Stimulated activated CD8-positive, alpha-beta memory T cell treated with anti-CD3 and anti-CD28 coated beads, Interleukin-15, amount 100 ng/mL, for 1 hour (primary cell): ENCODE results near the gene FBLN2.

Experiments
- DNase-seq: peaks from one replicate; pipeline ENCODE4 v3.0.0-alpha.2; 2020; ENCODE audit warnings: low read depth

Gene FBLN2

DNA sequence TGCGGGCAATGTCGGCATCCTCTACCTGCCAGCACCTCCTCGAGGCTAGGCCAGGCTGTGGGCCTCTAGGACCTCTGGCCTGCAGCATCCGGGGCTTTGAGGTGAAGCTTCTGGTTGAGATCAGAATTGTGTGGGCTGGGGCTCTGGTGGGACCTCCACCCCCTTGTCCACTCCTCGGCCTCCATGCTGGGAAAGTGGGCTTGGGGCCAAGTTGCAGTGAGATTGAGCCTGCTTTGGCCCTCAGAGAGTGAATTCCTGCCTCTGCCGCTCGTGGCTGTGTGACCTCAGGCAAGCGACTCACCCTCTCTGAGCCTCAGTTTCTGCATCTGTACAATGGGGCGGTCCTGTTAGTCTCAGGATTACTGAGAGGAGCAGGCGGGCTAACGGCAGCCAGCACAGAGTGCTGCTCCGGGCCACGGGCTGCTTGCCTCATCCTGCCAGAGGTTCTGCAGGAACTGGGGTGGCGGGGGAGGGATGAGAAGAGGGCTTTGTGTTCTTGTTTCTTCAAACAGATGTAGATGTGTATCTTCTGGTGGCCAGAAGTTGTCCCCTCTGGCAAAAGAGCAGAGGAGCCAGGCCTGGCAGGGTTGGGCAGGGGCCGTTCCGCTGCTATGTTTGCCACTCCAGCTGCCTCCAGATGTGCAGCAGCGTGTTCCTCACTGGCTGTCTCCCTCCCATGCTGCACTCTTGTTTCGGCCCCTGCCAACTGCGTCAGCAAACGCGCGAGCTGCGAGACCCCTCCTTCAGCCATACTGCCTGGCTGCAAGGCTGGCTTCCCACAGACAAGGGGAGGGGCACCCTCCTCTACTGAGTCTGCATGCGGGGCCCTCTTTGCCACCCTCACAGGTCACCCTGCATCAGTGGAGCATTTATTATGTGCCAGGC is 33.7 kb downstream of the FBLN2 start:
- DNase-seq: no peak

DNA sequence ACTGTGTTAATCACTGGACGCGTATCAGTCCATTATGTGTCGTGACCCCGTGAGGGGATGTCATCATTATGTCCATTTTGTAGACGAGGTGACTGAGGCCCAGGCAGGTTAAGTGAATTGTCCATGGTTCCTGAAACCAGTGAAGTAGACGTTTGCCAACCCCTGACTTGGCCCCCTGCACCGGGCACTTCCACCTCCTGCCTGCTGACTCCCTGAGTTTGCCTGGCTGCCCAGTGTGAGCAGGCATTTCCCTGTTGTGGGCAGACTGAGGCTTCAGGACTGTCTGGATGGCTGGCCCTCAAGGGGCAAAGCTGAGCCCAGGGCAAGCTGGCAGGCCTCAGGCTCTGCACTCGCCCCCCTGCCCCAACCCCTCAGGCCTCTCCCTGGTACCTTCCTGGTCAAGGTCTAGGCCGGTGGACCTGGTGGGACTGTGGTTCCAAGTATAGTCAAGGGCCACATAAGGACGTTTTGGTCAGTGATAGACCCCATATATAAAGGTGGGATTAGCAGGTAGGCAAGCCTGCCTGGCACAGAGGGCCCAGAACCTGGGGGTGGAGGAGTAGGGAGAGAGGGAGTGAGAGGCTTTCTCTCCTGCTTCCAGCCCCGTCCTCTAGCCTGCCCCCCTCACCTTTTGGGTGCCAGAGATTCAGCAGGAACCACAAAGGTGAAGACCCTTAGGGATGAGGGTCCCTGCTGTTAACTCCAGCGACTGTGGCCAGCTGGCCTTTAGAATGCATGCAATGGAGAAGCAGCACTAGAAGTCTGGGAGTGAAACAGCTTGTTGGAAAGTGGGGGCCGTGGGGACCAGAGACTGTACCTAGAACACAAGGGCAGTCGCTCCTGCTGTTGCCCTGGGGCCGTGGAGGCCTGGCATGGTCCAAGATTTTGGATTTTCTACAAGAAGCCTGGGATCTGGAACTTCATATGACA is 34.6 kb downstream of the FBLN2 start:
- no peak for DNase-seq

DNA sequence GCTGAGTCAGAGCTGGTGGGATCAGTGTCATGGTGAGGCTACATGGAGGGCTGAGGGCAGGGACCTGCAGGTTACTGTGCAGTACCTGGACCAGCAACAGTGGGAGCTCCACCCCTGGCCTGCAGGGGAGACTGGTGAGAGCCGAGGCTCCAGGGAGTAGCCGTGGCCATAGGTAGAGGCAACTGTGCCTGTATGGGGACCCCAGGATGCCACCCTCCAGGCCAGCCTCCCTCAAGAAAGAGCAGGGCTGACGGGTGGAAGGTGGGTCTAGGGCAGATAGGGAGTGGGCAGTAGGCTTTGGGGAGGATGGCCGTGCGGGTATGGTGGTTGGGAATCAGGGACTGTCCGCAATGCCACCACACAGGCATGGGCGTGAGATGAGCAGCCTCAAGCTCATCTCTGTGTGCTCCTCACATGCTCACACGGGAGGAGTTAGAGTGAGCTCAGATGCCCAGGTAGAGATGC is 35.5 kb downstream of the FBLN2 start:
- no peak for DNase-seq

DNA sequence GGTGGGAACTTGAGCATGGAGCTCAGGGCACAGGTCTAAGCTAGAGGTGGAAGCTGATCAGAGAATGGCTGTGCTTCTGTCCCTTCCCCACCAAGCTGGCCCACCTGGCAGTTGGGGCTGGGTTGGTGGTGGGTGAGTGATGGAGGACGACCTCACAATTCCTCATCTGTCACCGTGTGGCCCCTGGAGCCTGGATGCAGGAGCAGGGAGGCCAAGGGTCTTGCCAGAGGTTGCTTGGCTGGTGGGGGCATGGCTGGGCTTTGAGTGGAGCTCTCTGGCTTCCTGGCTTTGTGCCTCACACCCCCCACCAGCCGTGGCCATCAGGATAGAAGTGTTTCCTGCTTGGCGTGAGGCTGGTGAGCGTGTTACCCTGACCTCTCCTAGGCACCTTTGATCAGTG is 36.0 kb downstream of the FBLN2 start:
- no peak for DNase-seq

DNA sequence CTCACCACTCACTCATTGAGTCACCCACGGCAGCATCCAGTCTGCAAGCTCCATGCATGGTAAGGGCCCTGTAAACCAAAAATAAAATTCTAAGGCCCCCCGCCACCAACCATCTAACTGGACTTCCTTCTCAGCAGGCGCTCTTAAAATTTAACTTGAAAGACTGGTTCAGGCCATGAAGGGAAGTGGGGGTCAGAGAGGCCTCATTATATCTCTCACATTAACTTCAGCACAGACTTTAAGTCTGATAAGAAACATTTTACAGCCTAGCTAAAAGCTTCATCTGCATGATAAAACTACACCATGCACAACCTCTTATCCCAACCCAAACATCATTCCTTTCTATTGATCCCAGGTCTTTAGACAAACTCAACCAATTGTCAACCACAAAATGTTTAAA is 38.5 kb downstream of the FBLN2 start:
- DNase-seq: no peak

DNA sequence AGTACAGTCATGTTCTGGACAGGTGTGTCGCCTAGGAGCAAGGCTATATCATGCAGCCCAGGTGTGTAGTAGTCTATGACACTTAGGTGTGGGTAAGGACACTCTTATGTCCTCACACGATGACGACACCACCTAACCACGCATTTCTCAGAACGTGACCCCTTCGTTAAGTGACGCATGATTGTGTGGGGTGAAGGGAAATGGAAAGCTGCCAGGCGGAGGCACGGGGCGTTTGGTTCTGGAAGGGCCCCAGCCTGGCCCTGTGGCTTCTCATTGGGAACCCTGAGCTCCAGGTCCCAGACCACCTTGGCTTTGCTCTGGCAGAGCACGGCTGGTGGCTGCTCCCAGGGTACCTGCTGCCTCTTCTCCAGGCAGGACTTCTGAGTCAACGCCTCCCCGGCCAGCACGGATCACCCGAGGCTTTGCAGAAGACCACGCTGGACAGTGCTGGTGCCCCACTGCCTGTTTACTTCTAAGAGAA is 39.3 kb downstream of the FBLN2 start:
- no peak for DNase-seq

DNA sequence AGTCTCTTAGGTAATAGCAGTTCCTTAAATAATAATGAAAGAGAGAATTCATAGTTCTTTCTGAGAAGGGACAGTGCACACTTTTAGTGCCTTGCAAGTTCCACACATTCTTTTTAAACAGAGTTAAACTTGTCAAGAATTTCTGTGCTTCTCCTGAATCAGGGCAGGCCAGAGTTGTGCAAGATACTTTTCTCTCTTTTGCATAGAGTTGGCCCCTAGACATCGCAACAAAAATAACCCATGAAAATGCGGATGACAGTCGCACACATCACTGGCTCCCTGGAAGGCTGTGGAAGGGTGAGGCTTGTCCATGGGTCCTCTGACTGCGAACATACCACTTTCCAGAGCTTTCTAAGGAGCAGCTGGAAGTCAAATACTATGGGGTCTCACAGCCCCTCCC is 40.1 kb downstream of the FBLN2 start:
- no peak for DNase-seq

DNA sequence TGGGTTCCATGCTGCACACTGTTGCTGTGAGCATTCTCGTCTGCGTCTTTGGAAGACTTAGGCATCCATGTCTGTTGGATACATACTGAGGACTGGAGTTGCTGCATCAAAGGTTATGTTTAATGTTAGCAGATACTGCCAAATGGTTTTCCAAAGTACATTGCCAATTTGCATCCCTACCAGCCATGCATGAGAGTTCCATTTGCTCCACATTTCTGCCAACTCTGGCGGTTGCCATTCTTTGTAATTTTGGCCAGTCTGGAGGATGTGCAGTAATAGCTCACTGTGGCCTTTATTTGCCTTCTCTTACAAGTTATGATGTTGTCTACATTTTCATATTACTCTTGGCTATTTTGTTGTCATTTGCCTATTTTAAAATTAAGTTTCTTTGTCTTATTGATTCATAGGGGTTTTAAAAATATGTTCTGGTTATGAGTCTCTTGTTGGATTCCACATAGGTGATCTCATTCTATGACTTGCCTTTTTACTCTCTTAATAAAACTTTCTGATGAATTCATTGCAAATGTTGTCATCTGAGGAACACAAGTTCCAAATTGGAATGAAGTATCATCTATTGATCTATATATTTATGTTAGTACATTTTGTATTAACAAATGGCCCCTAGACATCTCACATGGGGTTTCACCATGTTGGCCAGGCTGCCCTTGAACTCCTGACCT is 42.1 kb downstream of the FBLN2 start:
- no peak for DNase-seq

DNA sequence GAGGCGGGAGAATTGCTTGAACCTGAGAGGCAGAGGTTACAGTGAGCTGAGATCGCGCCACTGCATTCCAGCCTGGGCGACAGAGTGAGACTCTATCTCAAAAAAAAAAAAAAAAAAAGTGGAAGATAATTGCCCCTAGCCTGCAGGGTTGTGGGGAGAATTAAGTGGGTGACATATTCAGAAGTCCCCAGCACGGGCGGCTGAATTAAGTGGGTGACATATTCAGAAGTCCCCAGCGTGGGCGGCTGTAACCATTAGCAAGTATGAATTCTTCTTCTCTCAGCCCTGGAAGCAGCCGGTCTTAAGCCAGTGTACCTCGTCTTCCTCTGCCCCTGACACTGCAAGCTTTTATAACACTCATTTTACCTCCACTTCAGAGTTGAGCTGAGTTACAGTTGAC is 44.7 kb downstream of the FBLN2 start:
- DNase-seq: no peak

DNA sequence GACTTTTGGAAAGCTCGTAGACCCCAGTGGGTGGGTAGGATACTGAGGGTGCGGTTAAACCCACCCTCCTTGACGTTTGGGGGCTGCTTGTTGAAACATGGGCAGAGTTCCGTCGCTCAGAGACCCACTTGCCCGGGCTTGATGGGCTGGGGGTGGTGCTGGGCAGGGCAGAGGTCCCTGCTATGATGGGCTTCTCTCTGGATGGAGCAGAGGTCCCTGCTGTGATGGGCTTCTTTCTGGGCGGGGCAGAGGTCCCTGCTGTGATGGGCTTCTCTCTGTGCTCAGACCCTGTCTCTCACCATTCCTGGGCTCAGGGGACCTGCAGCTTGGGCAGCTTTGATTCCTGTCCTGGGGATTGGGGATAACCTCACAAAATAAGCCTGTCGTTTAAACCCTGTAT is 45.2 kb downstream of the FBLN2 start:
- DNase-seq: no peak

DNA sequence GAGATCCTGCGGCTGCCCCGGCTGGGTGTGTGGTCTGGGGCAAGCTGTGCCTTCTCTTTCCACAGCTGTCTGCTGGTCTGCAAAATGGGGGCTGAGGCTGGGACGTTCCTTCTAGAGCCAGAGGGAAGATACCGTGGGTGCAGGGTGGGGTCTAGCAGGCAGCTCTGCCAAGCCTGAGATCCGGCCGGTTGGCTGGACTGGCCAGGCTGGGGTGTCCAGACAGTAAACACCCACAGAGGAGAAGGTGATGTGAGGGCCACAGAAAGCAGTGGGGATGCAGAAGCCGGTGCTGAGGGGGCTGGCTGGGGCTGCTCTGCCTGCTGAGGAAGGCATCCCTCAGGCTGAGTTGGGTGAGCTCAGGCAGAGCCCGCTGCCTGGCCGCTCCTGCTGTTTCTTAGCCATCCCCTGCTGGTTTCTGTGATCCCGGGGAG is 46.1 kb downstream of the FBLN2 start:
- no peak for DNase-seq

DNA sequence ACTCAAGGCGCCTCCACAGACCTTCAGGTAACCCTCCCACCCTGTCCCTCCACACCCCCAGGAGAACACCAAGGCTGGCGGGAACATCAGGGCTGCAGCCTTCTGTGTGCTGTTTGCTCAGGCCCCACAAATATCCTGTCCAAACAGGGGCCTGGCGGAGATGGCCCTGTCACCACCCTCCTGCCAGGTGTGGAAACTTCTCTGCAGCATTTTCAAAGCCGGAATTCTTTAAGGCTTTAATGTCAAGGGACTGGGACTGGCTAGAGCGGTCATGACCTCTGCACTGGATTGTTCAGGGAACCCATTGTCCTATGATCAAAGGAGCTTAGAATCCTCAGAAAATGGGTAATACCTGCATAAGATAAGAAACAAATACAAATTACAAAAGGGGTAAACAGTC is 46.6 kb downstream of the FBLN2 start:
- no peak for DNase-seq

DNA sequence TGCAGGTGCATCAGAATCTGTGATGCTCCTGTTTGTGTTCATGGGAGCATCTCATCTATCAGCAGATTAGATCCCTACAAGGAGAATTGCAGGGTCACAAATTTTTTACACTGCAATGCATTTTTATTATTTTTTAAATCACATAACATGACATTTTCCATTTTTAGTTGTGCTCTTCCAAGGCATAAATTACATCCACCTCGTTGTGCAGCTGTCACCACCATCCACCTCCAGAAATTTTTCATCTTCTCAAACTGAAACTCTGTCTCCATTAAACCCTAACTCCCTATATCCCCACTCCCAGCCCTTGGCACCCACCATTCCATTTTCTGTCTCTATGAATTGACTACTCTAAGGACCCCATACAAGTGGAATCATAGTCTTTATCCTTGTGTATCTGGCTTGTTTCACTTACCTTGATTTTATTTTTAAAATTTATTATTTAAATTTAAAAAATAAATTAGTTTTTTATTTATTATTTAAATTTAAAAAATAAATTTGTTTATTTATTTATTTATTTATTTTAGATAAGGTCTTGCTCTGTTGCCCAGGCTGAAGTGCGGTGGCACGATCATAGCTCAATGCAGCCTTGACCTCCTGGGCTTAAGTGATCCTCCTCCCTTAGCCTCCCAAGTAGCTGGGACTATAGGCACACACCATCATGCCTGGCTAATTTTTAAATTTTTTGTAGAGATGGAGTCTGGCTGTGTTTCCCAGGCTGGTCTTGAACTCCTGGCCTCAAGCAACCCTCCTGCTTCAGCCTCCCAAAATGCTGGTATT is 47.7 kb downstream of the FBLN2 start:
- no peak for DNase-seq

DNA sequence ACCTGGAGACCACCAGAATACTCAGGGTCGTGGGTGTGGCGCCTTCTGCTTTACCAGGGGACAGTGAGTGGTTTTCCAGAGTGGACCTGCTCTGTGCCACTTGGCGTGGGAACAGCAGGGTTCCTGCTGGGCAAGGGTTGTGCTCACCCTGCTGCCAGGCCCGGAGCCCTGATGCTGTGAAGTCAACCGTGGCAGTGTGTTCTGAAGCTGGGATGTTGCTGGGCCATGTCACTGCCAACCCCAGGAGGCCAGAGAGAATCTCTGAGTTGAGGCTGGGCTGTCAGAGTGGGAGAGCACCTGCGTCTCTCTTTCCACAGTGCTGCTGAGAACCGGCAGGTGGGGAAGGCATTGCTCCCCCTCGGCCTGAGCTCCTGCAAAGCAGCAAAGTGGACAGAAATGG is 48.7 kb downstream of the FBLN2 start:
- no peak for DNase-seq

DNA sequence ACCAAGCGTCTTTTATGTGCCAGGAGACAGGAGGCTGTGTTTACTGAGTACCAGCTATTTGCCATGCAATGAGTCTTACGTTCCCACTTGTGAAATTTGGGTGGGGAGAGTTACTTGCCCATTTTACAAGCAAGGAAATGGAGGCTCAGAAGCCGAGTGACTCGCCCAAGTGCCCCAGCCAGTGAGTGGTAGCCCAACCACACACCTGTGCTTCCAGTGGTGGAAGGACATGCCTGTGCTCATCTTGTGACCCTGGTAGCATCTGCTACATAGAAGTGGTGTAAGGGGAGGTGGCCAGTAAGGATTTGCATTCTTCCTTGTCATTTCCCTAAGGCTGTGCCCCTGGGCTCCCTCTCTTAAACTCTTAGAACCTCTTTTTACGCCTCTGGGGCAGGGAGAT is 49.3 kb downstream of the FBLN2 start:
- DNase-seq: no peak

DNA sequence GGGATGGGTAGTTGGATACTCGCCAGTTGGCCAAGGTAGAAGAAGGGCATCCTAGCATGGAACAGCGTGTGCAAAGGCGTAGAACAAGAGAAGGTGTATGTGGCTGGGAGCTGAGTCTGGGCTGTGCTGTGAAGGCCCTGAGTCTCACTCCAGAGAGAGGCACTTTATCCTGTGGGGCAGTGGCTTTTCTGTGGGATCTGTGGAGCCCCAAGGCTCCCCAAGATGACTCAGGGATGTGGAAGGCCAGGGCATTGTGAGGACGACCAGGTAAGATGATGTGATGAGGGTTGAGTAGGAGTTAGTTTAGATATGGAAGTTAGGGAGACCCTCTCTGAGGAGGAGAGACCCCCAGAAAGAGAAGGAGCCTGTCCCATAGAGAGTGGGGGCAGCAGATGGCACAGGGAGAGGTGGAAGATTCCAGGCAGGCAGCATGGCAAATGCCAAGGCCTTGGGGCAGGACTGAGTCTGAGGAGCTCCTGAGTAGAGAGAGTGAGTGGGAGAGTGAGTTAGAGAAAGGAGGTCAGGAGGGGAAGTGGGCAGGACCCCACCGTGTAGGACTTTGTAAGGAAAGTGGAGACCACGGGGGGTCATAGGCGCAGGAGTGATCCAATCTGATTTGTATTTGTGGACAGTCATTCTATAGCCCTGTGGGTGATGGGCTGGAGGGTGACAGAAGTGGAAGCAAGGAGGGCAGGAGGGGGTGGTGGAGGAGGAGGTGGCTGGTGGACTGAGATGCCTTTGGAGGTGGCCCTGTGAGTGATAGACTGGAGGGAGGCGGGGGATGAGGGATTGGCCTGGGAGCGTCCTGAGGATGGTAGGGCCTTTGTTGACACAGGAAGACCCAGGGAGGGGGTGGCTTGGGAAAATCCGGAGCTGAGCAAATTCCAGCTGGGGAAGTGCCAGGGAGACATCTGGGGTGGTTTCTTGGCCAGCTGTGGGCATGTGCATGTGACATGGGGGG is 50.3 kb downstream of the FBLN2 start:
- no peak for DNase-seq

DNA sequence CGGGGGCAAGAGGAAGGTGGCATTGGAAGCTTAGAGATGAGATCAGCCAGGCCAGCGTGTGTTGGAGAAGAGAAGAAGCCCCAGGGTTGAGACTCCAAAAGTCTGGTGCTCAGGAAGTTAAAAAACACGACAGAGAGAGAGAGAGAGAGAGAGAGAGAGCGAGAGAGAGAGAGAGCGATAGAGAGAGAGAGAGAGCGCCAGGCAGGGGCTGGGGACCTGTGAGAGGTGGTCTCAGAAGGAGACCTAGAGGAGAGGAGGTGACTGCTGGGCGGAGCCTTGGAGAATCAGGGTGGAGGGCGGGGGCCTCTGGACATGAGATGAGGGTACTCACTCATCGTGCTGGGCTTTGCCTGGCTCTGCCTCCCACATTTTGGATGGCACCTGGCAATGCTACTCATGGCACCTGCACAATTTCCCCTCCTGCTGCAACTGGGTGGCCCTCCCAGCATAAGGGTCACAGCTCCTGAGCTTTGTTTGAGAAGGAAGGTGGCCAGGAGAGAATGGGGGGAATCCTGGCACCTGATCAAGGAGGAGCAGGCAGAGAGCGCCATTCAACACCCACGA is 51.0 kb downstream of the FBLN2 start:
- no peak for DNase-seq

DNA sequence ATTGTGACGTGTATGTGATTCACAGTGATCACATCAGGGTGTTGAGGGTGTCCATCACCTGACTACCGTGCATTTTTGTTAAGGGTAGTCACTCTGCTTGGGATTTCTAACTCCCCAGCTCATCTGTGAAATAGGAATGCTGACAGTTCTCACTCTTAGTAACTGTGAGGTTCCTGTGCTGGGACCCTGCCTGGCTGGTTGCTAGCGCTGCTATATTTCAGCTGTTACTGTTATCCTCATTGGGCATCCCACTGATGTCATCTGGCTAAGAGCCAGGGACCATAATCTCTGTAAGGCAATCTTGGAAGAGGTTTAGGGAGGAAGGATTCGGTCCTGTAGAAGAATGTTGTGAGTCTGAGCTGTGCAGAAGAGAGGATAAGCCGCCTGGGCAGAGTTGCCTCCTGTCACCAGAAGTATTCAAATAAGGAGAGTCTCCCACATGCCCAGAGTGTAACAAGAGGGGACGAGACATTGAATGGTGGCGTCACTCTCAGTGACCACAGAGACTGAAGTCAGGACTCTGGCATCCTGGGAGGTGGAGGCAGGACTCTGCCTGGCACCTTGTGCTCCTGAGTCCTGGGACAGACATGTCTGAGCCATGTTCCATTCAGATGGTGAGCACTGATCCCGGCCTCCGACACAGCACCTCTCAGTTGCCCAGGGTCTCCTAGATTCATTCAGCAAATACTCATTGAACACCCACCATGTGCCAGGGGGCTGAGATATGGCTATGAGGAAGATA is 52.2 kb downstream of the FBLN2 start:
- no peak for DNase-seq

DNA sequence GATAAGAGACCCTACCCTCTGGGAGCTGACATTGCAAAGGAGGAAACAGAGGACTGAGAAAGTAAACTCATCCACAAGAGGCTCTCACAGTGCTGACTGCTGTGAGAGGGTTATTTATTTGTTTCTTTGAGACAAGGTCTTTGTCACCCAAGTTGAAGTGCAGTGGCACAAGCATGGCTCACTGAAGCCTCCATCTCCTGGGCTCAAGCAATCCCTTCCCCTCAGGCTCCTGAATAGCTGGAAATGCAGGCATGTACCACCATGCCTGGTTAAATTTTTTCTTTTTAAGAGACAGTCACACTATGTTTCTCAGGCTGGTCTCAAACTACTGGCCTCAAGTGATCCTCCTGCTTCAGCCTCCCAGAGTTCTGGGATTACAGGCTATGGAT is 52.8 kb downstream of the FBLN2 start:
- DNase-seq: no peak
